Subcutaneous adipose tissue (tissue), 4 donors: ENCODE data around the gene ST14. TPM values are rescaled to one million over a fixed set of nuclear protein-coding genes. Genes with fewer than 3 reads are reported as not detected.

Experiments used
- total RNA-seq, 4 donors: library from RNA; depleted of rRNA; stranded (reverse); fragments of >200 nt; gene quantifications; one replicate each; pipeline ENCODE4 v1.1.0, GENCODE V29; 2016
- TF ChIP-seq, protein P1 (sequence below): fragments of 450-650 bp; IDR thresholded peaks from one replicate; pipeline ENCODE4 v1.5.1; 2016; ENCODE audit warnings: low read depth, mild to moderate bottlenecking, control low read depth, antibody characterized with exemption, moderate library complexity

The ST14 gene
- total RNA-seq, 4 donors from 2014 or later, result 2.8 to 113 (median 8.1) TPM

DNA sequence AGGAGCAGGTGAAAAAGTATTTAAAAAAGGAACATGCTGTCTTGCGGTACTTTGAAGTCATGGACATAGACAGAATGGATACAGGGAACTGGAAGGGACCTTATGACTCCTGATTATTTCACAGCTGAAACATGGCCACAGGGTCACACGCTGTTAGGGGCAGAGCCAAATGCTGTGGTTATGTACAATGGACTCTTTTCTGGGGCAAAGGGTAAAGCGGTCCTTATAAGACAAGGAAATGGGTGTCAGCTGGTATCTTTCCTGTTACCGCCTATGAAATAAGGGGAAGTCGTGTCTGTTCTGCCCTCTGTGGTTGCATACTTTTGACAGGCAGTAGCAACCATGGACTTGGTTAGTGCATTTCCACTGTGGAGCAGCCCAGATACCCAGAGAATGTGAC is 12.8 kb upstream of the ST14 start:
- TF ChIP-seq, protein P1, sequence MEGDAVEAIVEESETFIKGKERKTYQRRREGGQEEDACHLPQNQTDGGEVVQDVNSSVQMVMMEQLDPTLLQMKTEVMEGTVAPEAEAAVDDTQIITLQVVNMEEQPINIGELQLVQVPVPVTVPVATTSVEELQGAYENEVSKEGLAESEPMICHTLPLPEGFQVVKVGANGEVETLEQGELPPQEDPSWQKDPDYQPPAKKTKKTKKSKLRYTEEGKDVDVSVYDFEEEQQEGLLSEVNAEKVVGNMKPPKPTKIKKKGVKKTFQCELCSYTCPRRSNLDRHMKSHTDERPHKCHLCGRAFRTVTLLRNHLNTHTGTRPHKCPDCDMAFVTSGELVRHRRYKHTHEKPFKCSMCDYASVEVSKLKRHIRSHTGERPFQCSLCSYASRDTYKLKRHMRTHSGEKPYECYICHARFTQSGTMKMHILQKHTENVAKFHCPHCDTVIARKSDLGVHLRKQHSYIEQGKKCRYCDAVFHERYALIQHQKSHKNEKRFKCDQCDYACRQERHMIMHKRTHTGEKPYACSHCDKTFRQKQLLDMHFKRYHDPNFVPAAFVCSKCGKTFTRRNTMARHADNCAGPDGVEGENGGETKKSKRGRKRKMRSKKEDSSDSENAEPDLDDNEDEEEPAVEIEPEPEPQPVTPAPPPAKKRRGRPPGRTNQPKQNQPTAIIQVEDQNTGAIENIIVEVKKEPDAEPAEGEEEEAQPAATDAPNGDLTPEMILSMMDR, result no peak

DNA sequence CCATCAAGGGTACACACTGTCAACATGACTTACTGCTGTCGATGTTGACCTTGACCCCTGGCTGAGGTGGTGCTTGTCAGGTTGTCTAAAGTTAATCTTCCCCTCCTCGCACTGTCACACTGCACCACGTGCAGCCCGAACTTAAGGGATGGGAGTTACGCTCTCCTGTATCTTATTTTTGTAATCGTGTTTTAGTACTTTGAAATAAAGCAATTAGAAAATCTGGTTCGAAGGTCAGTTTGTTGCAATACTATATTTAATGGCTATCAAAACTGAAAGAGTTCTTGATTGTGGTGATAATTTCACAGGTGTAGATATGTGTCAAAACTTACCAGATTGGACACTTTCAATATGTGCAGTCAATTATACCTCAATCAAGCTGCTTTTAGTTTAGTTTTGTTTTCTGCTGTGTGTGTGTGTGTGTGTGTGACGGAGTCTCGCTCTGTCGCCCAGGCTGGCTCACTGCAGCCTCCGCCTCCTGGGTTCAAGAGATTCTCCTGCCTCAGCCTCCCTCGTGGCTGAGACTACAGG is 10.7 kb upstream of the ST14 start:
- TF ChIP-seq, protein P1, result no peak

DNA sequence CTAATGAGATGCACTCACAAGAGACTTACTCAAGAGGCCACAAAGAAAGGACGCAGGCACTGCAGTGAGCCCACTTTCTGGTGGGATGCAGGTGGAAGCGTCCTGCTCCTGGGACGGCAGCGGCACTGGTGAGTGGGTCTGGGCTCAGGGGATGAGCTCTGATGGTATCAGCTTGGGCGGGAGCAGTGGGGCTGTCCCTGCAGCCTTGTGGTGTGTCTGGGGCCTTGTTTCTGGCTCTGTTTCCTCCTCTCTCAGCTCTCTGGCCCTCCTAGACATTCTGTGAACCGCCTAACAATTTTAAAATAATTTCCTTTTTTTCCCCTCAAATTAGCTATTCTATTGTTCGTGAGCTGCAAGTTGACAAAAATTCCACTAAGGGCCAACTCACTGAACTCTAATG is 8.8 kb upstream of the ST14 start:
- TF ChIP-seq, protein P1, result no peak

DNA sequence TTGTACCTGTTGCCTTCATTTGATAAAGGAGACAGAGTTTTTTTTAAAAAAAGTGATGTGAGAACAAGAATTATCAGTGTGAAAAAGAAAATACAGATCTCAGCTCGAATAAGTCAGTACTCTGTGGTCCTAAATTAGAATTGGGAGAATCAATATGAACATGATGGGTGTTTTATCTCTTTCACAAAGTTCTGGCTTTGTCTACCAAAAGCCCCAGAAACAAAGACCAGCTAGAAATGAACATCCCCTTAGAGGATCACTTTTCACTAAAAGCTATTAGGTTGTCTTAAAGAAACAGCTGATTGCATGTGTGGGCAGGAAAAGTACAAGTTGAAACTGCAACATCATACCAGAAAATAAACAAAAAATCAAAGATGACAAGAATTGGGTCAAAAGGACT is 8.4 kb upstream of the ST14 start:
- TF ChIP-seq, protein P1, result no peak

DNA sequence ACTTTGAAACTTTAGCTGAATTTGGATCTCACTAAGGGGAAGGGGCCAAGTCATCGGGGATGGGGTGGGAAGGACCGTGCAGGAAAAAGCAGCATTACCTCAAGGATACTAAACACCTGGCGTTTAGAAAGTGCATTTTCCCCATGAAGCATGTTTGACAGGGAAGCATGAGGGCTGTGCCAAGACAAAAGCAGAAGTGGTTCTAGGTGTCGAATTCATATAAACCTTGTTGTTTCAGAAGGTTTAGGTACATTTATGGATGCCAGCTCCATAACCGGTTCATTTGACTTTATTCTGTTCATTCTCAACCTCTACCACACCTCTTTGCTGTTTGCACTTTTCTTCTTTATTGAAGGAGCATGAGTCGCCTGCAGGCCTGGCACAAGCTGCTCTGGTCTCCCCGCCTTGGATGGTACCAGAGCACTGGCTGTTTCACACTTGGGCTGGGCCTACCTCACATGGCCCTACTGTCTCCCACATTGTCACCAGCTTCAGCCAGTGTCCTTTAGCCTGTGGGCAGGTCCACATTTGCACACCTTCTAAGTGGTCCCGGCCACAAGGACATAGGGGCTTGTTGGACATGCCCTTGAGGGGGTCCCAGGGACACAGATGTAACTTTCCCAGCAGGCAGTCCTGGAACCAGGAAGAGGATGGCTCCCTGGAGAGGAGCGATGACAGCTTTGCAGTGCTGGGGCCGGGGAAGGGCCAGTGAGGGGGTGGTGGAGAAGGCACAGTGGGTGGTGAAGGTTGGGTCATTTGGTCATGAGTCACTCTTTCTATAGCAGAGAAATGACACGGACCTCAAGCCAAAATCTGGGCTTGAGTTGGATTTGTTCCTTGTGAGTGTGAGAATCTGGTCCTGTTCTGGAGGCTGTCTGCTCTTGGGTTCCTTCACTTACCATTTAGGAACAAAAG is 3.2 kb upstream of the ST14 start:
- TF ChIP-seq, protein P1, result no peak

DNA sequence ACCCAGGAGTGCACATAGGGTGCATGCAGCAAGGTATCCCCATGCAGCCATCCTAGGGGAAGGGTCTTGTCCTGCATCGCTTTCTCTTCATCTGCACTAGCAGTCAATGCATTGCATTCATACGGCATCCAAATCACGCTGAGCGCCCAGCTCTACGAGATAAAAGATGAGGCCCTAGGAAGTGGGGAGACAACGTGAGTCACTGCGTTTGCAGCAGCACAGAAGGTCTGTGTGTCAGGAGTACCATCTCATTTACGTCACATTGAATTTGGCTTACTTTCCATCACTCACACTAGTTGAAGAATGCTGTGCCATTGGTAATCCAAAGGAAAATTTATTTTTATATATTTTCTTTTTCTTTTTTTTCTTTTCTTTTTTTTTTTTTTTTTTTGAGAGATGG is 2.5 kb upstream of the ST14 start:
- TF ChIP-seq, protein P1, result no peak

DNA sequence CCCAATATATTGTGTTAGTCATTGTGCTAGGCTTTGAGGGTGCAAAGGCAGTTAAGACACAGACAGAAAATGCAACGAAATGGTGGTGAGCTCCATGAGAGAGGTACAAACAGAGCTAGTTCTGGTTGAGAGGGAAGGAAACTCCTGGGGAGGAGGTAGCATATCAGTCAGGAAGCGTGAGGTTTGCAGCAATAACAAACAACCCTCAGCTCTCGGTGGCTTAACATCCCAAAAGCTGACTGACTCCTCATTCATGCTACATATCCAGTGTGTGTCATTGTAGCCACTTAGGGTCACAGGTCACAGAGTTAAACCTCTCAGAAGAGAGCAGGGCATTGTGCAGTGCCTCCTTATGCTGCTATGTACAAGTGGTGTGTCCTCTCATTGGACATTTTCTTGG is 1.7 kb upstream of the ST14 start:
- TF ChIP-seq, protein P1, result no peak
